Fibroblast of the conjunctiva (primary cell): ENCODE results near the gene LHB.

Source experiments
- DNase-seq: peaks from one replicate; pipeline ENCODE4 v3.0.0-alpha.2; 2010; ENCODE audit warnings: low read depth

Gene LHB

DNA sequence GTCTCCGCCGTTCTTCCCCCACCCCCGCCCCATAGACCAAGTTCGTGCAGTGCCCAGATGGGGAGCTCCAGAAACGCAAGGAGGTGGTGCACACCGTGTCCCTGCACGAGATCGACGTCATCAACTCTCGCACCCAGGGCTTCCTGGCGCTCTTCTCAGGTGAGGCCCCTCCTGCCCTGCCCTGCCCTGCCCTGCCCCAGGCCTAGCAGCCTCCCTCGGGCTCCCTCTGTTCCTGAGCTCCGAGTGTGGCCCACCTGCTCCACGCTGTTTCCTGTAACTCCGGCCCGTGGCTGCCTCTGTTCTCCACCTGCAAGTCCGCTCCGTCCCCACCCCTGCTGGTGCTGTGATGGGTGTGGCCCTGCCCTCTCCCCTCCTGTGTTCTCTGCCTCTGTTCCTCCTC, 6.4 kb downstream of the LHB start:
- no peak for DNase-seq

DNA sequence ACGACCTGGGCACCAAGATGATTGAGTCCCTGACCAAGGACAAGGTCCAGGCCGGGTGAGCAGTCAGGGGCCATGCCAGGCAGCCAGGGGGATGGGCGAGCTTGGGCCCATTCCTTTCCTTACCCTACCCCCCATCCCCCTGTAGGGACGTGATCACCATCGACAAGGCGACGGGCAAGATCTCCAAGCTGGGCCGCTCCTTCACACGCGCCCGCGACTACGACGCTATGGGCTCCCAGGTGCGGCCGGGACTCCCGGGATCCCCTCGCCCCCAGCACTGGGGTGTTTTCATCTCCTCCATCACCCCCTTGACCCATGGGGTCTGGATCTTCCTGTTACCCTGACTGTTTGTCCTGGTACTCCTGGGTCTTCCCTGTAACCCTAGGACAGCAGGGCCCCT, 7.1 kb downstream of the LHB start:
- DNase-seq = no peak

DNA sequence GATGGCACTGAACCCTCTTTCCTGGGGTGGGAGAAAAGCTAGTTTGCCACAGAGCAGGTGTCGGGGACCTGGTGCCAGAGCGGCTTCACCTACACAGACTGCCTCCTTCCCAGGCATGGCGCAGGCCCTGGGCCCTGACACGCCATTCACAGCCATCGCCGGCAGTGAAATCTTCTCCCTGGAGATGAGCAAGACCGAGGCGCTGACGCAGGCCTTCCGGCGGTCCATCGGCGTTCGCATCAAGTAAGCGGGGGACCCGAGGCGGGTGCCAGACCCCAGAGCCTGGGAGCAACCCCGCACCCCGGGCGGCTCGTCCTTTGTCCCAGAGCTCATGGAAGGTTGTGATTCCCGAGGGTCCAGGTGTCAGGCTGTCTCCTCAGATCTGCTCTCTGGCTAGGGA, 10.0 kb downstream of the LHB start:
- DNase-seq = no peak

DNA sequence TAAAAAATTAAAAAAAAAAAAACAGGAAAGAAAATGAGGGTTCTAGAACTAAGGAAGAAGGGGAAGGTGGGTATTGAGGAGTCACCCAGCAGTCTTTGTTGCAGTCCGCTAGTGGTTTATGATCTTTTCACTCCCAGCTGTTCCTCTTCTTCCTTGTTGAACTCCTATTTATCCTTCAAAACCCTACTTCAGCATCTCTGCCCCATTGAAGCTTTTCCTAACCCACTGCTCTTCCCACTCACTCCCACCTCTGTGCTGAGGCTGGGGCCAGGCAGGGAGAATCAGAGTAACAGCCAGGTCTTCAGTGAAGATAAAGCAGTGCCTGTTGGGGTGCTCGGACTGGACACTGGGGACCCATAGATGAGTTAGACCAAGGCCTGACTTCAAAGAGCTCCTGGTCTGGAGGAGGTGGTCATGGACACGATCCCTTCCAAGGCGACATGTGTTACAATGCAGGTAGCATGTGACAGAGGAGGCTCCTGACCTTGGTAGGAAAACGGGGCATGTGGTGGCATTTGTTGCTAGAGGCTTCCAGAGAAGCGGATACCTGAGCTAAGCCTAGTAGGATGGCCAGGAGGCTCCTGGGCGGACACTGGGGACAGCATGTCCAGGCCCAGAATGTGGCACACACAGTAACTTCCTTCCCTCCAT, 11.8 kb downstream of the LHB start:
- no peak for DNase-seq

DNA sequence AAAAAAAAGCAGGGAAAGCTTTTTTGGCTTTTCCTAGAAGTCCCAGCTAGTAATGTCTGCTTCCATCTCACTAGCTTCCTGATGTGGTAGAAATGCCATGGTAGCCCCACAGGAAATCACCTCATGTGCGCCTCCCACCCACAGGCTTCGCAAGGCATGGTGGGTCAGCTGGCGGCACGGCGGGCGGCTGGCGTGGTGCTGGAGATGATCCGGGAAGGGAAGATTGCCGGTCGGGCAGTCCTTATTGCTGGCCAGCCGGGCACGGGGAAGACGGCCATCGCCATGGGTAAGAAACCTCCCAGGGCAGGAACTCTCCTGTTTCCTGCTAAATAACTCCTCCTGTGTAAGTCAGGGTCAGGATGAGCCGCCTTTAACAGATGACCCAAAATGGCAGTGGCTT, 12.8 kb downstream of the LHB start:
- no peak for DNase-seq

DNA sequence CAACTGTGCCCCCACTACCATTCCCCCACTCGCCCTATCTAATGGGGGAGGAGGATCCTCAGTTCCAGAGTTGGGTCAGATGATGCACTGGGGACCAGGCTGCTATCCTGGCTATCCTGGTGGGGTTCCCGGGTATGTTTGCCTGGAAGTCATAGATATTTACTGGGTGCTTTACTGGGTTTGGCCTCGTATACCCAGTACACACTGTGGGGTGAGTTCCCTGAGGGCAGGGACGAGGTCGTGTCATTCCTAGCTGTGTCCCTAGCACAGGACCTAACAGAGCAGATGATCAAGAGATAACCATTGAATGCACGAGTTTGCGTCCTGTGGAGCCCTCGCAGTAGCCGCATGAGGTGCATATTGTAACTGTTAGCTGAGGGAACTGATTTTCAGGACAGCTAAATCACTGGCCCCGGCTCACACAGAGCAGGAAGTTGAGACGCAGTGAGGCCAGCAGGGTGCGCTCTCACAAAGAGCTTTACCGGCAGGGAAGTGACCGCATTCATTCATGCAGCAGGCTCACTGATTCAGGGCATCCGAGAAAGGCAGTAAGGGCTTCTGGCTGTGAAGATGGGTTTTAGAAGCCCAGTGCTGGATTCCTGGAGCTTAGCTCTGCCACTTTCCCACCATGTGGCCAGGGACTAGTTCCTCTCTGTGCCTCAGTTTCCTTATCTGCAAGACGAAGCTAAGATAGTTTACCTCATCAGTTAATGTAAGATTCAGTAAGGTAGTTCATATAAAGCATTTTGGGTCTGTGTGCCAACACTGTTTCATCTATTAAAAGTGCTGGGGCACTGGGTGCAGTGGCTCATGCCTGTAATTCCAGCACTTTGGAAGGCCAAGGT, 17.2 kb downstream of the LHB start:
- peak; percentile 48 for DNase-seq

DNA sequence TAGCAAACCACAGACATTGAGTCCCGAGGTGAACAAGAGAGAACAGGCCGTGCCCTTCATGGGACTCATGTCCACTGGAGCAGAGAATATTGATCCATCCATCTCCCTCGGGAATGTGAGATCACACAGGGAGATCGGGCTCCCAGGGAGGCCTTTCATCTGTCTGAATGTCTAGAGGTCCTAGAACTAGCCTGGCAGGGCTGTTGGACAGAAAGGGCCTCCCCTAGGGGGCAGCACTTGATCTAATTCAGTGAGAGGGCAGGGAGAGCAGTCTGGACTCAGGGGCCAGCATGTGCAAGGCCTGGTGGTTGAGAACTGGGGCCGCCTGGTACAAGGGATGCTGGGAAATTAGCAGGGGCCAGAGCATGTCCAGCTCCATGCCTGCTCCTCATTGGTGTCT, 18.9 kb downstream of the LHB start:
- peak; percentile 24 for DNase-seq

DNA sequence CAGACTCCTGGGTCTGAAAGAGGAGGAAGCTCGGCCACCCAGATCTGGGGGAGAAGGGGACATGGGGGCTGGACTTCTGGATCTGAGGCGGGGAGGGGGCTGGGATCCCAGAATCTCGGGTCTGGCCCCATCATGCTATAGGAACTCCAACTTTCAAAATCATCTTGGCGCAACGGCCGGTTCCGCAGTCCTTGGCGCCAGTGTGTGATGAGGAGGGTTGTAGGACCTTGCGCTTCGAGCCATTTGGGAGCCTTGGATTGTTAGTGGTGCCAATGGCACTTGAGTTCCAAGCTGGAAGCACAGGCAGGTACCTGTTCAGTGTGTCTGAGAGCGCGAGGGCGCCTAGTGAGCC, 22.9 kb downstream of the LHB start:
- DNase-seq = no peak

DNA sequence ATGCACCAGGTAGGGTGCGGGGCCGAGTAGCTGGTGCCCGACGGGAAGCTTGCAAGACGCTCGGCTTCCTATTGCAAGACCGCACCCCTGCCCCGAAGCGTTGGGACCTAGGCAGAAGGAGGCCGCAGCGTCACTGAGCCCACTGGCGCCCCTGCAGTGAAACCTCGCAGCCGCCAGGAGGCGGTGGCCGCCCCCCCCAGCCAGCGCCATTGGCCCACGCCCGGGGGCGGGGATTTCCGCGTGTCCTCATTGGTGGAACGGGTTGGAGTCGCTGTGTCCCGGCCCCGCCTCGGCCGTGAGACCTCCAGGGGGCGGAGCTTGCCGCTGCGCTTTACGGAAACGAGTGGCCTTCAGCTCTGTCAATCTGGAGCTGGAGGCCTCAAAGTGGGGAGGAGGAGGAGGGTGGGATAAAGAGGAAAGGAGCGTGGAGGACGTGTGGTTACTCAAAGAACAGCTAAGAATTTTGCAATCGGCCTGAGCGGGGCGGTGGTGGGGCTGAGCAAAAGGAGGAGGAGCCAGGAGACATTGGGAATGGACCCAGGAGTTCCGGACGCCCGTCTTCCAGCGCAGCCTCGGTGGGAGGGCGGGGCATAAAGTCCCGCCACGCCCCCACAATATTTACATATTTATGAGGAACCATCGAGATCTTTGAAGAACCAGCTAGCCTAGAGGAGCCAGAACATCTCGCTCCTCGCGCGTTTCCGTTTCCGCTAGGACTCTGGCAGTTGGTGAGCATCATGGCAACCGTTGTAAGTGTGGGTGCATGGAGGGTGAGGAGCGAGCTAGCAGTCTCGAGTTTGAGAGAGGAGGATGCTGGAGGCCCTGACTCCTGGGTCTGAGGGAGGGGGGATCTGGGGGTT, 23.5 kb downstream of the LHB start, which contains the start of the genes GYS1 and RUVBL2:
Gene GYS1, minus strand, starts transcription at position 135 of the 860 bp plus-strand sequence. CDS start 197 bp downstream, outside the sequence.
Gene RUVBL2, plus strand, starts transcription at position 713 of the 860 bp plus-strand sequence. Its CDS starts 25 bp downstream, at position 738.
- peak; percentile 99 for DNase-seq

DNA sequence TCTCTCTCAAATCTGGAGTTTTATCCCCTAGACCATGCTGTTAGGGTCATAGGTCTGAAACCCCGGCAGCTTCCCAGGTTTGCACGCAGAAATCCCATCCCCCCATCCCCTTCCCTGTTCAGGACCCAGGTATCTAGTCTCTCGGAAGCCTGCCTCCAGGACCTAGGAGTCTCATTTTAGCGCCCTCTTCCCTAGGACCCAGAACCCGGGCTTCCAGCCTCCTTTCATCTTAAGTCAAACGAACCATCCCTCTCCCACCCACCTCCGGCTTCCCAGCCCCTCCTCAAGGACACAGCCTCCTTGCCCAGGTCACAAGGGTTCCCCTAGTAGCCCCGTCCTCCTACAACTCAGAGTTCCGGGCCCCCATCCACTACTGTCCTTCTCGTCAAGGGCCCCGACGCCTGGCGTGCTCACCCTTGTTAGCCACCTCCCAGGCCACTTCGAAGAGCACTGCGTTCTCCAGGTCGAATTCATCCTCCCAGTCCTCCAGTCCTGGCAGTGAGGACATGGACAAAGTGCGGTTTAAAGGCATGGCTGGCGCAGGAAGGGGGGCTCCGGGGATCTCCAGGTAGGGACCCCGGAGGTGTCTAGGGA, 24.2 kb downstream of the LHB start:
- DNase-seq = no peak

DNA sequence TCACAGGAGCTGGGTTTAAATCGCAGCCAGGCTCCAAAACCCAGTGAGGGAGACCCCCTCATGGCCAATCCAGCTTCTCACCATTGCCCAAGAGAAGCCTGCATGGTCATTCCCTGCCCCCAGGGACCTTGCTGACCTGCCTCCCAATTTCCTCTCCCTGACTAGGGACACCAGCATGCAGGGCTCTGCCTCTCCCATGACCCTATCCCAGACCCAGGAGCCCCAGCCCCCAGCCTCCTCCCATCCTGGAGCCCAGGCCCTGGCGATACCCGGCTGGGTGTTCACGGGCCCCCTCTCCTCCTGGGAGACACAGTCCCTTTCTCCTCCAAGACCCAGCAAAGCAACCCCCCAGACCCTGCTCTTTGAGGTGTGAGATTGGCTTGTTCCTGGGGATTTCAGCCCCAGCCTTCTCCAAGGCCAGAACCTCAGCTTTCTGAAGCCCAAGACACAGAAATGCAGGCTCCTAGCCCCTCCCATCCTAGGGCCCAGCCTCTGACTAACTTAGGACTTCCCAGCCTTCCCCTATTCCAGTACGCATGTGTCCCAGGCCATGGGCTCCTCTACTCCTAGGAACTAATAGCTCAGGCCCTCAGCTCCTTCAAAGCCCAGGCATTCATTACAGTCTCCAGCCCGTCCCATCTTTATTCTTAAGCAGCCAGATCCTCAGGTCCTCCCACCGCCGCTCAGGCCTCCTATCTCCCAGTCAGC, 24.9 kb downstream of the LHB start:
- DNase-seq = peak; percentile 75

DNA sequence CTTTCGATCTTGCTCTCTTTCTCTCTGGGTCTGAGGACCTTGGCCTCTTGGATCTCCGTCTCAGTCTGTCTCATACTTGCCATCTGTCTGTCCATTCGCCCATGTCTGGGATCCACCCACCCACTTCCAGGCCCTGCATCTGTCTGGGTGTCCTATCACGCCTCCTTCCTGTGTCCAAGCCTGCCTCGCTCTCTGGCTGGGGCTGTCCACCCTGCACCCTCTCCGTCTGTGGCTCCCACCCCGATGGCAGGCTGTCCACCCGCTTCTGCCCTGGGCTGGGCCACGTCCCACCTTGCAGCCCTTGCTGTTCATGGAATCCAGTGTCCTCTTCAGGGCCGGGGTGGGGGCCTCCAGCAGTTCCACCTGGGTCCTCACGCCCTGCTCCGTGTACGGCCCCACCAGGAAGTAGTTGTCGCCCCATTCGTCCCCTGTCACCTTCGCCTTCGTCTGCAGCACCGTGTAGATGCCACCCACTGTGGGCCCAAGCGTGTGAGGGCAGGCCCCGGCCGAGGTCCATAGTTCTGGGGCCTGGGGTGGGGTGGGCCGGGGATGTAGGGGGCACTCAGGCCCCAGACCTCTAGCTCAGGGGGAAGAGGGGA, 25.8 kb downstream of the LHB start:
- DNase-seq = no peak

DNA sequence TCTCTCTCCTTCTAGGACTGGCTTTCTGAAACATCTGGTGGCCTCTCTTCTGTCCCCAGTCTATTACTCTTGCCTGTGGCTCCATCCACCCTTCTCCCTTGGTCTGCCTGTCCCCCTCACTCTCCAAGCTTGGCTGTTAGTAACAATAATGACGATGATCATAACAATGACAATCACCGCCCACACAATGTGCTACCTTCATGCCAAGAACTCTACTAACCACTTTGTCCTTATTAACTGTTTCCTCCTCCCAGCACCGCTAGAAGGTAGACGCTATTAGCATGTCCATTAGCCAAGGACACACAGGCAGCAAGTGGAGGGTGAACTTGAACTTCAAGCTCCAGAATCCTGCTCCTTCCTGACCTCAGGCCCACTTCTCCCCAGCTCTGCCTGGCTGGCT, 26.5 kb downstream of the LHB start:
- no peak for DNase-seq

DNA sequence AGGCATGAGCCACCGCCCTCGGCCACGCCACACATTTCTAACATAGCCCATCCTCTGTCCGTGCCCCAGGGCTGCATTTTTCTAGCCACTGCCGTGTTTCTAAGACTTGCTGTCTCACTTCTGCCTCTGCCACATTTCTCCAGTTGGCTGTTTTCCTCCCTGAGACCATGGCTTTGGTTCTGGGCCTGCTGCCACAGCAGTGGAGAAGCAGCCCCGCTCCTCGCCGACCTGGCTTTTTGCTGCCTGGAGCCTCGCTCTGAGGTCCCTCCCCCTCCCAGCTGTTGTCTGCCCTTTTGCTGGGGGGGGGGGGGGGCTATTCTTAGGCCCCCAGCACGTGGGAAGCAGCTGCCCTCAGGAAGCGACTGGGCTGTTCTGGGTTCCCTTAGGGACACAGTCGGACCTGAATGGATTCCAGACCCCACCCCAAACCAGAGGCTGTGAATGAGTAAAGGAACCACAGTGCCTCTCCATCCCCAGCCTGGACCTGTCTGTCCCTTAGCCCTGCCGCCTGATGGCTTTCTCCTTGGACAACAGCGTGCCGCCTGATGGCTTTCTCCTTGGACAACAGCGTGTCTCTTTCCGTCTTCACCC, 27.1 kb downstream of the LHB start:
- DNase-seq = no peak

DNA sequence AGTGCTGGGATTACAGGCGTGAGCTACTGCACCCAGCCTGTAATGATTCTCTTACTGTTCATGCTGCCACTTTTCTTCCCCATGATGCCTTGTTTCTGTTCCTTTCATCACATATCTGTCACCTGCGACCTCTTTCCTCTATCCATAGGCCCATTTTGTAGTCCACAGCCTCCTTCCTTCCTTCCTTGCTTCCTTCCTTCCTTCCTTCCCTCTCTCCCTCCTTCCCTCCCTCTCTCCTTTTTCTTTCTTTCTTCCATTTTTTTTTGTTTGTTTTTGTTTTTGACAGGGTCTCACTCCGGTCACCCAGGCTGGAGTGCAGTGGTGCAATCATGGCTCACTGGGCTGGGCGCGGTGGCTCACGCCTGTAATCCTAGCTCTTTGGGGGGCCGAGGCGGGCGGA, 28.0 kb downstream of the LHB start:
- DNase-seq = no peak

DNA sequence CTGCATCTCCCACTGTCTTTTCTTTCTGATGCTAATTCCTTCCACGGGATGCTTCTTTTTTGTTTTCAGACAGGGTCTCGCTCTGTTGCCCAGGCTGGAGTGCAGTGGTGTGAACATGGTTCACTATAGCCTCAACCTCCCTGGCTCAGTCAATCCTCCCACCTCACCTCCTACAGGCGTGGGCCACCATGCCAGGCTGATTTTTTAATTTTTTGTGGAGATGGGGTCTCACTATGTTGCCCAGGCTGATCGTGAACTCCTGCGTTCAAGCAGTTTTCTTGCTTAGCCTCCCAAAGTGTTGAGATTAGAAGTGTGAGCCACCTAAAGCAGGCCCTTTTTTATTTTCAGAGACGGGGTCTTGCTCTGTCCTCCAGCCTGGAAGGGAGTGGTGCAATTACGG, 28.6 kb downstream of the LHB start:
- no peak for DNase-seq

DNA sequence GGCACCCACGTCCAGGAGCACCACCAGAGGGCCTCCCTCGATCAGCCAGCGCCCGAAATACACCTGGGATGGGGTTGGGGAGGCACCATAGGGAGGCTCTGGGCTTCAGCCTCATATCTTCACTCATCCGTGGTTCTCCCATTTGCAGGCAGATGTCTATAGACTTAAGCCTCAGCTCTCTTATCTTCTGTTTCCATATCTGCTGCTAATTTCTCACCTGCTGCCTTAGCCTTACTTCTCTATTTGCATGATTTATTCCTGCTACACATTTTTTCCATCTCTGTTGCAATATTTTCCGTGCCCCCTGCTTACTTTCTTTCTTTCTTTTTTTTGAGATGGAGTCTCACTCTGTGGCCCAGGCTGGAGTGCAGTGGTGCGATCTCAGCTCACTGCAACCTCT, 29.6 kb downstream of the LHB start:
- no peak for DNase-seq

DNA sequence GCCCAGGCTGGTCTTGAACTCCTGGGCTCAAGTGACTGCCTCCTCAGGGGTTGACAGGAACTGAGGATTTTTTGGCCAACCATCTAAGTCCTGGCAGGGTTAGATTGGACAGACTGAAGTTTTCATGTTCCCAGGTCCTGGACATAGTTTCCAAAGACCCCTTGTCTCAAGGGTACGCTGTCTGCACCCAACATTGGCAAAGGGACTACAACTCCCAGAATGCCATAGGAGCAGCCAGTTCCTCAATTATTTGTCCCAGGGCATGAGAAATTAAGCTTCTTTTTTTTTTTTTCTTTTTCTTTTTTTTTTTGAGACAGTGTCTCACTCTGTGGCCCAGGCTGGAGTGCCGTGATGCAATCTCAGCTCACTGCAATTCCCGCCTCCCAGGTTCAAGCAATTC, 30.7 kb downstream of the LHB start:
- no peak for DNase-seq

DNA sequence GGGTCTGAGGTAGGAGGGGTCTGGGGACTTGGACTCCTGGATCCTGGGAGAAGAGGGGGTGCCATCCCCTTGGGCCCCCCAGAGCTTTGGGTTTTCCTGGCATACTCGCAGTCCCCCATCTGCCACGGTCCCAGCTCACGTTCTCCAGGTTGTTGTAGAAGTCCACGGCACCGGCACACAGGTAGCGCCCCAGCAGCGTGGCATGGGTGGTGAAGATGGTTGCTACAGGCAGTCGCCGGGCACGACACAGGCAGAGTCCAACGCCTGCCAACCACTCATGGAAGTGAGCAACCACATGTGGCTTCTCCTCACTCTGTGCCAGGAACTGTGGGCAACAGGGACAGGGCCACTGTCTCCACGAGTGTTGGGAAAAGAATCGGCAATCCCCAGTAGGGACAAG, 31.2 kb downstream of the LHB start:
- no peak for DNase-seq

DNA sequence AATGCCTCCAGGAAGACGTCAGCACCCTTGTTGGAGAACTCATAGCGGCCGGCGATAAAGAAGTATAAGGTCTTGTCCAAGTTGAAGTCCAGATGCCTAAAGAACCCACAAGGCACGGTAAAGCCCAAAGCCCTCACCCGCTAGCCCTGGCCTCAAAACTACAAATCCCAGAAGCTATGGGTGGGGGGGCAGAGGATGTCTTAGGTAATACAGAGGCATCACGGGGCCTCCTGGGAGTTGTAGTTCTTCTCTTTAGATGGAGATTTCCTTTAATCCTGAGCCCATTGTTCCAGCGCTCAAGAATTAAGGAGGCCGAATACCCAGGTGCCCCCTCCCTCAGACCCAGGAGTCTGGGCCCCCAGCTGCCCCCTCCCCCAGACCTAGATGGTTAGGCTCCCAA, 34.6 kb downstream of the LHB start:
- DNase-seq = no peak

DNA sequence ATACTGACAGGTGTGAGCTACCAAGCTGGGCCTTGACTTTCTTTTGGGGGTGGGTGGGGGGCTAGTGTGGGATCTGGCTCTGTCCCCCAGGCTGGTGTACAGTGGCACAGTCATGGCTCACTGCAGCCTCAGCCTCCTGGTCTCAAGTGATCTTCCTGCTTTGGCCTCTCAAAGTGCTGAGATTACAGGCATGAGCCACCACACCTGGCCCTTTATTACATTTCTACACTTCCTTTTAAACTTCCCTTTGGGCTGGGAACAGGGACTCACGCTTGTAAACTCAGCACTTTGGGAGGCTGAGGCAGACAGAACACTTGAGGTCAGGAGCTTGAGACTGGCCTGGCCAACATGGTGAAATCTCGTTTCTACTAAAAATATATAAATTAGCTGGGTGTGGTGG, 39.8 kb downstream of the LHB start:
- no peak for DNase-seq
